ENCODE data around the gene AFAP1L2.

GRCh38 chr10:114362826-114363355 is 41.4 kb downstream of the AFAP1L2 start:
- no peak for TF ChIP-seq CTCF (IDR thresholded peaks at IDR 0.05)
- no peak for TF ChIP-seq EZH2 (IDR thresholded peaks at IDR 0.05; ENCODE audit: borderline replicate concordance, insufficient read depth, low read depth, low read length, poor library complexity, severe bottlenecking)
